ENCODE results near the gene PLA2G2E.

GRCh38 chr1:19936061-19936750 lies 12.8 kb upstream of the PLA2G2E start:
- TF ChIP-seq CTCF (IDR thresholded peaks at IDR 0.05), result no peak
- TF ChIP-seq POLR2A (IDR thresholded peaks at IDR 0.05), result no peak
